ENCODE measurements around the gene UGGT1.

DNA sequence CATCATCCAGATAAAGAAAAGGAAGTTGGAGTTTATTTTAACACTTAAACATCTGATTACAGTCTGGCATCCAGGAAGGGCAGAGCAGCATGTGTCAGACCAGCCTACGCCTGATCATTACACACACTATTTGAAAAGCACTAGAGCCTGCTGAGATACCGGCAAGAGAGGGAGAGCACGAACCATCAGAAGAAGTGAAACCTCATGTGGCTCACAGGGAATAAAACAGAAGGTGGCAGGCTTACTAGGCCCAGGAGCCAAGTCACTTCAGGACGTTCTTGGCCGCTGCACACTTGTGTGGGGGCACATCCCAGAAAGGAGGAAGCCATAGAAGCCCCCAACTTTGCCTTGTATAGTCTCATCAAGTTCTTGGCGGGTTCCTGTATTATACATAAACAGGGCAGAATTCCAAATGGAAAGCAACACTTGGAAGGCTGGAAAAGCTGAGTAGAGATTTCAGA is 105.5 kb downstream of the UGGT1 start:
- TF ChIP-seq POLR2A (IDR thresholded peaks at IDR 0.05), result no peak
- TF ChIP-seq CTCF (IDR thresholded peaks at IDR 0.05 in 8 of 11, conservative IDR thresholded peaks at IDR 0.05 in 3 of 11), result no peak

All from spleen (tissue), 7 donors.